ENCODE results near the gene SNX12.
A peak's percentile ranks its signal among the peaks of the same experiment; 100 is the strongest.

Gene SNX12

DNA sequence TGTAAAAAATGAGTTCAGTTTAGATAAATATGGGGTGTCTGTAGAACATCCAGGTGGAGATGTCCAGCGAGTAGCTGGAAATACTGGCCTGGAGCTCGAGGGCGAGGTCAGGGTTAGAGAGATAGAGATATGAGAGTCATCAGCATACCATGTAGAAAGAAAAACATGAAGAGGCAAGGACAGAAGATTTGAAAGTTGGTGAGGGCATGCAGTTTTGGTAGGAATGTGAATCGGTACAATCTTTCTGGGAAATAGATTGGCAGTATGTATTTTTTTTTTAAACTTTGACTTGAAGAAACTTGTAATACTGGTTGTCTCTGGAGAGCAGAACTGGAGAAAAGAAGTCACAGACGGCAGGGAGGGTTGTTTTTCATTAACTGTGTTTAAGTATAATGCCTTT lies 2.4 kb upstream of the SNX12 start (continued):
- no peak for TF ChIP-seq ZNF510 (tag by site-specific recombination; IDR thresholded peaks at IDR 0.05; ENCODE audit: insufficient replicate concordance)
- TF ChIP-seq ZNF274 (IDR thresholded peaks at IDR 0.05; ENCODE audit: low read length), result no peak
- TF ChIP-seq ZNF274 (tag by site-specific recombination; IDR thresholded peaks at IDR 0.05; ENCODE audit: borderline replicate concordance), result no peak
- TF ChIP-seq ZNF670 (tag by site-specific recombination; IDR thresholded peaks at IDR 0.05; ENCODE audit: low read depth), result no peak
- TF ChIP-seq, protein P1, sequence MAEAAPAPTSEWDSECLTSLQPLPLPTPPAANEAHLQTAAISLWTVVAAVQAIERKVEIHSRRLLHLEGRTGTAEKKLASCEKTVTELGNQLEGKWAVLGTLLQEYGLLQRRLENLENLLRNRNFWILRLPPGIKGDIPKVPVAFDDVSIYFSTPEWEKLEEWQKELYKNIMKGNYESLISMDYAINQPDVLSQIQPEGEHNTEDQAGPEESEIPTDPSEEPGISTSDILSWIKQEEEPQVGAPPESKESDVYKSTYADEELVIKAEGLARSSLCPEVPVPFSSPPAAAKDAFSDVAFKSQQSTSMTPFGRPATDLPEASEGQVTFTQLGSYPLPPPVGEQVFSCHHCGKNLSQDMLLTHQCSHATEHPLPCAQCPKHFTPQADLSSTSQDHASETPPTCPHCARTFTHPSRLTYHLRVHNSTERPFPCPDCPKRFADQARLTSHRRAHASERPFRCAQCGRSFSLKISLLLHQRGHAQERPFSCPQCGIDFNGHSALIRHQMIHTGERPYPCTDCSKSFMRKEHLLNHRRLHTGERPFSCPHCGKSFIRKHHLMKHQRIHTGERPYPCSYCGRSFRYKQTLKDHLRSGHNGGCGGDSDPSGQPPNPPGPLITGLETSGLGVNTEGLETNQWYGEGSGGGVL (tag by site-specific recombination; IDR thresholded peaks at IDR 0.05), result no peak
- no peak for TF ChIP-seq TRIM28 (IDR thresholded peaks at IDR 0.05; ENCODE audit: borderline replicate concordance, low read length)
- TF ChIP-seq PBX3 (CRISPR knock-in tag; IDR thresholded peaks at IDR 0.05), result no peak

- Histone ChIP-seq H3K4me1 (ENCODE audit: control insufficient read depth, insufficient read depth, low read length) (no peaks in the 10 kb centered on the region), H3K27ac (ENCODE audit: extremely low read depth, low read depth, low read length) (peak overlapping the region; percentile 77), H3K36me3 (ENCODE audit: control insufficient read depth in 2 of 2, insufficient read depth in 1 of 2, low read length in 2 of 2) (peaks cover 0 to 7% of the 10 kb centered on the region in 2 experiments; a peak in 2 of 3 replicates), H3K9me3 (ENCODE audit: control insufficient read depth, insufficient read depth, low read depth, low read length) (no peaks in the 10 kb centered on the region; the same call in 1 of the 2 replicates), H3K4me3 (ENCODE audit: low read depth, low read length) (peak overlapping the region; percentile 68)
- ChIA-PET POLR2A (interaction anchor here (0.6 to 1.4 kb wide), 5 partner anchors 14 to 188 kb away, joined by 3 to 11 read pairs (median 3); partner anchors contain the start of gene MED12), CTCF (interaction anchor here (0.6 to 1.0 kb wide), 2 partner anchors 98 to 112 kb away, joined by 3 to 5 read pairs; no protein-coding TSS in a partner anchor)
- TF ChIP-seq, protein P1 (tag by site-specific recombination; IDR thresholded peaks at IDR 0.05), result no peak
- TF ChIP-seq ZNF248 (tag by site-specific recombination; IDR thresholded peaks at IDR 0.05), result no peak
- no peak for TF ChIP-seq MYNN (tag by site-specific recombination; IDR thresholded peaks at IDR 0.05; ENCODE audit: borderline replicate concordance)
- TF ChIP-seq, protein P2, sequence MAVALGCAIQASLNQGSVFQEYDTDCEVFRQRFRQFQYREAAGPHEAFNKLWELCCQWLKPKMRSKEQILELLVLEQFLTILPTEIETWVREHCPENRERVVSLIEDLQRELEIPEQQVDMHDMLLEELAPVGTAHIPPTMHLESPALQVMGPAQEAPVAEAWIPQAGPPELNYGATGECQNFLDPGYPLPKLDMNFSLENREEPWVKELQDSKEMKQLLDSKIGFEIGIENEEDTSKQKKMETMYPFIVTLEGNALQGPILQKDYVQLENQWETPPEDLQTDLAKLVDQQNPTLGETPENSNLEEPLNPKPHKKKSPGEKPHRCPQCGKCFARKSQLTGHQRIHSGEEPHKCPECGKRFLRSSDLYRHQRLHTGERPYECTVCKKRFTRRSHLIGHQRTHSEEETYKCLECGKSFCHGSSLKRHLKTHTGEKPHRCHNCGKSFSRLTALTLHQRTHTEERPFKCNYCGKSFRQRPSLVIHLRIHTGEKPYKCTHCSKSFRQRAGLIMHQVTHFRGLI (tag by site-specific recombination; IDR thresholded peaks at IDR 0.05), result no peak
- TF ChIP-seq, protein P3, sequence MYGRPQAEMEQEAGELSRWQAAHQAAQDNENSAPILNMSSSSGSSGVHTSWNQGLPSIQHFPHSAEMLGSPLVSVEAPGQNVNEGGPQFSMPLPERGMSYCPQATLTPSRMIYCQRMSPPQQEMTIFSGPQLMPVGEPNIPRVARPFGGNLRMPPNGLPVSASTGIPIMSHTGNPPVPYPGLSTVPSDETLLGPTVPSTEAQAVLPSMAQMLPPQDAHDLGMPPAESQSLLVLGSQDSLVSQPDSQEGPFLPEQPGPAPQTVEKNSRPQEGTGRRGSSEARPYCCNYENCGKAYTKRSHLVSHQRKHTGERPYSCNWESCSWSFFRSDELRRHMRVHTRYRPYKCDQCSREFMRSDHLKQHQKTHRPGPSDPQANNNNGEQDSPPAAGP (tag by site-specific recombination; IDR thresholded peaks at IDR 0.05), result peak; percentile 49; the same call in 1 of the 2 replicates
- no peak for TF ChIP-seq ZSCAN5A (tag by site-specific recombination; IDR thresholded peaks at IDR 0.05)
- no peak for TF ChIP-seq ZNF660 (tag by site-specific recombination; IDR thresholded peaks at IDR 0.05)
- TF ChIP-seq ZNF513 (tag by site-specific recombination; IDR thresholded peaks at IDR 0.05), result no peak
- no peak for TF ChIP-seq ZNF692 (tag by site-specific recombination; IDR thresholded peaks at IDR 0.05)
- TF ChIP-seq YY2 (tag by site-specific recombination; IDR thresholded peaks at IDR 0.05), result 0 out of 2 replicates have a peak, but pooled peaks have one; percentile 36
- peak; percentile 49; the same call in 1 of the 2 replicates for TF ChIP-seq KLF1 (tag by site-specific recombination; IDR thresholded peaks at IDR 0.05)
- 0 out of 2 replicates have a peak, but pooled peaks have one; percentile 6 for TF ChIP-seq ZNF76 (tag by site-specific recombination; IDR thresholded peaks at IDR 0.05; ENCODE audit: borderline replicate concordance, low read depth)
- TF ChIP-seq, protein P4, sequence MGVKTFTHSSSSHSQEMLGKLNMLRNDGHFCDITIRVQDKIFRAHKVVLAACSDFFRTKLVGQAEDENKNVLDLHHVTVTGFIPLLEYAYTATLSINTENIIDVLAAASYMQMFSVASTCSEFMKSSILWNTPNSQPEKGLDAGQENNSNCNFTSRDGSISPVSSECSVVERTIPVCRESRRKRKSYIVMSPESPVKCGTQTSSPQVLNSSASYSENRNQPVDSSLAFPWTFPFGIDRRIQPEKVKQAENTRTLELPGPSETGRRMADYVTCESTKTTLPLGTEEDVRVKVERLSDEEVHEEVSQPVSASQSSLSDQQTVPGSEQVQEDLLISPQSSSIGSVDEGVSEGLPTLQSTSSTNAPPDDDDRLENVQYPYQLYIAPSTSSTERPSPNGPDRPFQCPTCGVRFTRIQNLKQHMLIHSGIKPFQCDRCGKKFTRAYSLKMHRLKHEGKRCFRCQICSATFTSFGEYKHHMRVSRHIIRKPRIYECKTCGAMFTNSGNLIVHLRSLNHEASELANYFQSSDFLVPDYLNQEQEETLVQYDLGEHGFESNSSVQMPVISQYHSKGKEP (tag by site-specific recombination; IDR thresholded peaks at IDR 0.05), result no peak
- TF ChIP-seq KLF8 (tag by site-specific recombination; IDR thresholded peaks at IDR 0.05), result 0 out of 2 replicates have a peak, but pooled peaks have one; percentile 64
Measured at GRCh38 chrX:71067712-71068043, 456 bp downstream of the SNX12 start.

Data from HEK293 (cell line).